Nephron (organoid): ENCODE measurements around the gene P2RX3.
A peak's percentile ranks its signal among the peaks of the same experiment; 100 is the strongest.

ENCODE experiments used
- H3K27ac Mint-ChIP-seq, 3 experiments: 2 replicates each; pipeline ENCODE4 v1.8.0; 2020; ENCODE audit warnings: mixed read lengths in 3 of 3, mild to moderate bottlenecking in 2 of 3, moderate library complexity in 1 of 3
- H3K27me3 Mint-ChIP-seq: 2 replicates; pipeline ENCODE4 v1.8.0; 2021; ENCODE audit warnings: low read depth, mild to moderate bottlenecking, moderate library complexity, mixed read lengths
- H3K36me3 Mint-ChIP-seq: 2 replicates; pipeline ENCODE4 v1.8.0; 2020; ENCODE audit warnings: low read depth, mixed read lengths
- H3K4me1 Mint-ChIP-seq: 2 replicates; pipeline ENCODE4 v1.8.0; 2020; ENCODE audit warnings: mixed read lengths
- H3K4me3 Mint-ChIP-seq, 3 experiments: 2 replicates each; pipeline ENCODE4 v1.8.0; 2020; ENCODE audit warnings: mild to moderate bottlenecking in 3 of 3, mixed read lengths in 3 of 3, moderate library complexity in 2 of 3
- H3K9me3 Mint-ChIP-seq: 2 replicates; pipeline ENCODE4 v1.8.0; 2020; ENCODE audit warnings: mixed read lengths
- TF ChIP-seq, protein P1 (sequence below), 3 experiments: fragments of 200-600 bp; sonication (generic); IDR thresholded peaks; one replicate each; pipeline ENCODE4 v1.5.0; 2021; ENCODE audit warnings: antibody characterized with exemption in 3 of 3; ENCODE audit not compliant: unreplicated experiment in 3 of 3

P2RX3 gene

DNA sequence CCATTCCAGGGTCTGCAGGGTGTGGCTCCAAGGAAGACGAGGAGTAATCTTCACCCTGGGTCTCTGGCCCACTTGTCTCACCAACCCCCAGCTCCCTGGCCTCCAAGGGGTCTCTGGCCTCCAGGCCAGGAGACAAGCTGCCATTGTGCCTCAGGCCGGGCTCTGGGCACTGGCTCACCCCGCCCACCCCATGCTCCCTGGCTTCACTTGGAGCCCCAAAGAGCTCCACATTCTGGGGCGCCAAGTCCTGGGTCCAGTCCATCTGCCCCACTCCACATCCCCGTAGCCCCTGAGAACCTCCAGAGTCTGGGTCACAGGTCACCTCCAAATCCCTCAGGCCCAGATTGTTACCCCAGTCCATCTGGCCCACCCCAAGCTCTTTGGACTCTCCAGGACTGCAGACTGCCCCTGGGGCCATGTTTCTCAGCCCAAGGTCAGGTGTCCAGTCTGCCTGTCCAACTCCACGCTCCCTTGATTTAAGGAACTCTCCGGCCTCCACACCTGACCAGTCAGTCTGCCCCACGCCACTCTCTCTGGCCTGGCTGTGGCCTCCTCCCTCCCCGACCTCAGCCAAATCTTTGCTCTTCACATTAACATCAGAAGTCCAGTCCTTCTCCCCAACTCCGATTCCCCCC is 29.6 kb upstream of the P2RX3 start:
- peak overlapping the region in 2 of 3 experiments; percentile 40 to 53 for H3K27ac Mint-ChIP-seq
- H3K4me1 Mint-ChIP-seq = peaks cover 71% of the 10 kb centered on the region
- H3K4me3 Mint-ChIP-seq = peak overlapping the region in 1 of 3 experiments; percentile 15
- H3K9me3 Mint-ChIP-seq = no peaks in the 10 kb centered on the region
- TF ChIP-seq, protein P1, sequence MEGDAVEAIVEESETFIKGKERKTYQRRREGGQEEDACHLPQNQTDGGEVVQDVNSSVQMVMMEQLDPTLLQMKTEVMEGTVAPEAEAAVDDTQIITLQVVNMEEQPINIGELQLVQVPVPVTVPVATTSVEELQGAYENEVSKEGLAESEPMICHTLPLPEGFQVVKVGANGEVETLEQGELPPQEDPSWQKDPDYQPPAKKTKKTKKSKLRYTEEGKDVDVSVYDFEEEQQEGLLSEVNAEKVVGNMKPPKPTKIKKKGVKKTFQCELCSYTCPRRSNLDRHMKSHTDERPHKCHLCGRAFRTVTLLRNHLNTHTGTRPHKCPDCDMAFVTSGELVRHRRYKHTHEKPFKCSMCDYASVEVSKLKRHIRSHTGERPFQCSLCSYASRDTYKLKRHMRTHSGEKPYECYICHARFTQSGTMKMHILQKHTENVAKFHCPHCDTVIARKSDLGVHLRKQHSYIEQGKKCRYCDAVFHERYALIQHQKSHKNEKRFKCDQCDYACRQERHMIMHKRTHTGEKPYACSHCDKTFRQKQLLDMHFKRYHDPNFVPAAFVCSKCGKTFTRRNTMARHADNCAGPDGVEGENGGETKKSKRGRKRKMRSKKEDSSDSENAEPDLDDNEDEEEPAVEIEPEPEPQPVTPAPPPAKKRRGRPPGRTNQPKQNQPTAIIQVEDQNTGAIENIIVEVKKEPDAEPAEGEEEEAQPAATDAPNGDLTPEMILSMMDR (IDR thresholded peaks at IDR 0.05; ENCODE audit: unreplicated experiment in 3 of 3) = no peak
- peaks cover 46% of the 10 kb centered on the region for H3K36me3 Mint-ChIP-seq
- H3K27me3 Mint-ChIP-seq = no peaks in the 10 kb centered on the region

DNA sequence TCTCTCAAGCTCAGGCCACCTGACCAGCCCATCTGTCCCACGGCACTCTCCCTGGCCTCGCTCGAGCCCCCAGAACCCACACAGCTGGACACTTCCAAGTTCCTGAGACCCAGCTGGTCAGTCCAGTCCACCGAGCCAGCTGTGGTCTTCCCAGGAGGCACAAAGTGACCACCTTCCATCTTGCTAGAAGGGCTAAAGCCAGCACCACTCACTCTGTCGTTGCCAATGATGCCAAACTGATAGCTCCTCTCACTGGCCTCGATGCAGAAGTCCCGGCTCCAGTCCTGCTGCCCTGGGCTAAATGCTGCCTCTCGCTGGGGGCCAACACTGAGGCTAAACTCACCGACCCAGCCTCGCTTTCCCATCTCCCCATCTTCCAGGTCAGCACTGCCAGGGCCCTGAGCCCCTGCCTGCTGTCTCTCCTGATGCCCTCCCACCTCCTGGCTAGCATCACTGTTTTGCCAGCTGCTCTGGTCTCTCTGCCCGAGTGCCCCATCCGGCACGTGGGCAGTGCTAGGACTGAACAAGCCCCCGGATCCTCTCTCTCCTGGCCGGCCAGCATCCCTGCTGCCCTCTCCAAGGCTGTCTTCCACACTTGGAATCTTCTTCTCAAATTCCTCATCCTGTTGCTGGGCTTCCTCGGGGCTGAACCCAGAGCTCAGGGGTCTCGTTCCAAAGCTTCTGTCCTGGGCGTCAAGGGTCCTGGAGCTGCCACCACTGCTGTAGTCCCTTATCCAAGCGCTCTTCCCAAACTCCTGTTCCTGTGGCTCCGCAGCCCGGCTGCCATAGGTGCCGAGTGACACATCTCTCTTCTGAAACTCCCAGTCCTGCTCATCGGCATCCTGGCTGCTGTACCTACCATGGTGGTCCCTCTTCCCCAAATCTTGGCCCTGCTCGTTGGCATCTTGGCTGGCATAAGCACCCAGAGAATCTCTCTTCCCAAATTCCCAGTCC is 28.8 kb upstream of the P2RX3 start:
- peaks cover 67% of the 10 kb centered on the region for H3K4me1 Mint-ChIP-seq
- H3K4me3 Mint-ChIP-seq = peak overlapping the region in 1 of 3 experiments; percentile 15
- peaks cover 45% of the 10 kb centered on the region for H3K36me3 Mint-ChIP-seq
- H3K27ac Mint-ChIP-seq = peak overlapping the region; percentile 40 to 53 (median 52)
- H3K27me3 Mint-ChIP-seq = no peaks in the 10 kb centered on the region
- no peaks in the 10 kb centered on the region for H3K9me3 Mint-ChIP-seq
- TF ChIP-seq, protein P1 (IDR thresholded peaks at IDR 0.05; ENCODE audit: unreplicated experiment in 3 of 3) = no peak

DNA sequence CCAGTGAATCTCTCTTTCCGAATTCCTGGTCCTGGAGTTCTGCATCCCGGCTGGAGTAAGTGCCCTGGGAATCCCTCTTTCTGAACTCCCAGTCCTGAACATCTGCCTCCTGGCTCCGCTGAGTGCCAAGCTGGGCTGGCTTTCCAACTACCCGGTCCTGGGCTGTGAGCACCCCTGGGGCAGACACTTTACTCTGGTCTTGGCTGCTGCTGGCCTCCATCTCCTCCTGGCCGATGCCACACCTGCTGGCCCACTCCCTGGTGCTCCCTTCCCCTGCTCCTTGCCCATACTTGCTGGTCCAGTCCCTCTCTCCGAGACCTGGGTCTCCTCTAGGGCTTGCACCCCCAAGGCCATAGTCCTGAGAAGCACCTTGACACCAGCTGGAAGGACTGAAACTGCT is 28.1 kb upstream of the P2RX3 start:
- peaks cover 65% of the 10 kb centered on the region for H3K4me1 Mint-ChIP-seq
- TF ChIP-seq, protein P1 (IDR thresholded peaks at IDR 0.05; ENCODE audit: unreplicated experiment in 3 of 3) = no peak
- no peaks in the 10 kb centered on the region for H3K9me3 Mint-ChIP-seq
- peaks cover 45% of the 10 kb centered on the region for H3K36me3 Mint-ChIP-seq
- H3K4me3 Mint-ChIP-seq = no peak overlapping the region
- H3K27ac Mint-ChIP-seq = peak overlapping the region; percentile 7 to 53 (median 52)
- no peaks in the 10 kb centered on the region for H3K27me3 Mint-ChIP-seq

DNA sequence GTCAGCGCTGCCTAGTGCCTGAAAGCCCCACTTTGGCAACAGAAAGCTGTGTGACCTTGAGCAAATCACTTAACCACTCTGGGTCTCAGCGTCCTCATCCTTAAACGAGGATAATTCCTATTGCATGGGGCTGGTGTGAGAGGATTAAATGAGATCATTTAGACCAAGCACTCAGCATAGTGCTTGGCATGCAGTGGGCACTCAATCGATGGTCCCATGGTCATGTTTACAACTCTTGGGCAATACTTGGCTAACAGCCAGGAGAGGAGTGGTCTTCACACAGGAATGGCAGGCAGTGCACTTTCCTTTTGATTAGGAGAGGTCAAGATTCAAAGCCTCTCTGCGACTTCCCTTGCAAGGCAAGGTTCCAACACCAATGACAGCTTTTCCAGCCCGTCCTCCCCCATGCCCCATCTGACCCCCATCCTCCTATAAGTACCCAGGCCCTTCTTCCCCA is 27.5 kb upstream of the P2RX3 start:
- Mint-ChIP-seq H3K36me3 (peaks cover 45% of the 10 kb centered on the region), H3K27ac (peak overlapping the region; percentile 53 to 84 (median 71)), H3K9me3 (no peaks in the 10 kb centered on the region), H3K27me3 (no peaks in the 10 kb centered on the region), H3K4me1 (peaks cover 65% of the 10 kb centered on the region), H3K4me3 (peak overlapping the region; percentile 65 to 72 (median 67))
- TF ChIP-seq, protein P1 (IDR thresholded peaks at IDR 0.05; ENCODE audit: unreplicated experiment in 3 of 3) = no peak

DNA sequence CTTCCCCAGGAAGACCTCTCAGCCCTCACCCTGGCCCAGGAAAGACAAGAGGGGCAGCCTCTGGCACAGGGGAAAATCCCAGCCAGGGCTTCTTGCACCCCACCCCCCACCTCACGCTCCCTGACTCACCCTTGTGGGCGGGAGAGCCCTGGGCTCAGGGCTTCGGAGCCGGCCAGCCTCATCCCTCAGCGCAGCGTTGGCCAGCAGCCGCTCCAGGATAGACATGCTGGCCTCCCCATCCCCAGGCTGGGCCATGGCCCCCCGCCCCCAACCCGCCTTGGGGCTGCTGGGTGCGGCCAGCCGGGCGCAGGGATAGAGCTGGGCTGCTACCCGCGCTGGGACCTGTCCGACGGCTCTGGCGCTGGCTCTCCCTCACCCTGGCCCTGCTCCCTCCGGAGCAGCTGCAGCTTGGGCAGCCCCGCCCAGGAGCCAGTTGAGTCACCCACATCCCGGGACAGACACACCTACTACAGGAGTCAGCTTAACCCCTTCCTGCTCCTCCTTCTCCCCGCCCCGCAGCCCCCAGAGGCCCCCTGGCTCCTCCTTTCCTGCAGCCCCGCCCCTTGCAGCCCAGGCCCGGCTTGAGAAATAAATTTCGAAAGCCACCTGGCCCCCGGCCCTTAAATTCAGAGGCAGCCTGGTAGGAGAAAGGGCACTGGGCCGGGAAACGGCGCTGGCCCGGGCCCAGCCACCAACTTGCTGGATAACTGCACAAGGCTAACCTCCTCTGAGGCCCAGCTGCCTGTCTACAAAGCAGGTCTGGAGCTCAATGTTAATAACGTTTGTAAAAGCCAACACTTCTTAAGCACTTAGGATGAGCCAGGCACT is 26.8 kb upstream of the P2RX3 start:
- no peaks in the 10 kb centered on the region for H3K9me3 Mint-ChIP-seq
- H3K36me3 Mint-ChIP-seq = peaks cover 45% of the 10 kb centered on the region
- TF ChIP-seq, protein P1 (IDR thresholded peaks at IDR 0.05; ENCODE audit: unreplicated experiment in 3 of 3) = no peak
- no peaks in the 10 kb centered on the region for H3K27me3 Mint-ChIP-seq
- H3K4me1 Mint-ChIP-seq = peaks cover 63% of the 10 kb centered on the region
- peak overlapping the region; percentile 65 to 72 (median 67) for H3K4me3 Mint-ChIP-seq
- H3K27ac Mint-ChIP-seq = peak overlapping the region; percentile 53 to 84 (median 79)
